GM10266 (cell line): ENCODE measurements around the gene LYRM4.

ENCODE experiments used
- DNase-seq: peaks from one replicate; pipeline ENCODE4 v3.0.0; 2012; ENCODE audit errors: extremely low spot score
- TF ChIP-seq, protein P1 (sequence below): IDR thresholded peaks from 2 replicates; pipeline ENCODE4 v1.5.1; 2012; ENCODE audit warnings: mild to moderate bottlenecking, low read depth; ENCODE audit not compliant: control insufficient read depth, insufficient read depth; ENCODE audit errors: missing control alignments

The LYRM4 gene

DNA sequence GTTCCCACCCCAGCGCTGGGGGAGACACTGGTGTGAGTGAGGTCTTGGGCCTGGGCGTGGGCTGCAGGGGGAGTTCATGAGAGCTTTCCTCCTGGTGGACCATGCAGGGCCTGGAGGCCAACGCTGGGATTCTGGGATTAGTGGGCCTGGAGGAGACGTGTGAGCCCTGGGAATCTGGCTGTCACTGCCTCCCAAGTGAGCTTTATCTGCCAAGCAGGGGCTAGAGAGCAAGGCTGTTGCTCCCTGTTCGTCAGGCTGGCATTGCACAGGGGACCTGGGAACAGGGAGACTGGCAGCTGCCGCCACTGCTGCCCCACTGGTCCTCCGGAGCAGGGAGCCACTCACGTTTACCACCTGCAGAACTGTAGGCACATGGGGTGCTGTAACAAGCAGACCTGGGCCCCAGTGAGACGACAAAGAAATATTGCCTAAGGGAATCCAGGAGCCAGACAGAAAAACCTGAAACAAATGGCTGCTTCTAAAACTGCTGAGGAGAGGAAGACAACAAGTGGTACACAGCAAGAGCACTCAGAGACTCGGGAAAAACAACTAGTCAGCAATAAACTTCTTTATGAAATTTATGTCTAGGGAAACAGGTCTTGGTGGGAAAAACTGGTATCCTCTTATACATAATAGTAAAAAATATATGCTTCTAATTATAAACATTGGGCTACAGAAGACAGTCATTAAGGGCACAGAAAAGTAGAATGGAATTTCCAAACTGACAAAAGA, 130.4 kb downstream of the LYRM4 start:
- no peak for DNase-seq
- TF ChIP-seq, protein P1, sequence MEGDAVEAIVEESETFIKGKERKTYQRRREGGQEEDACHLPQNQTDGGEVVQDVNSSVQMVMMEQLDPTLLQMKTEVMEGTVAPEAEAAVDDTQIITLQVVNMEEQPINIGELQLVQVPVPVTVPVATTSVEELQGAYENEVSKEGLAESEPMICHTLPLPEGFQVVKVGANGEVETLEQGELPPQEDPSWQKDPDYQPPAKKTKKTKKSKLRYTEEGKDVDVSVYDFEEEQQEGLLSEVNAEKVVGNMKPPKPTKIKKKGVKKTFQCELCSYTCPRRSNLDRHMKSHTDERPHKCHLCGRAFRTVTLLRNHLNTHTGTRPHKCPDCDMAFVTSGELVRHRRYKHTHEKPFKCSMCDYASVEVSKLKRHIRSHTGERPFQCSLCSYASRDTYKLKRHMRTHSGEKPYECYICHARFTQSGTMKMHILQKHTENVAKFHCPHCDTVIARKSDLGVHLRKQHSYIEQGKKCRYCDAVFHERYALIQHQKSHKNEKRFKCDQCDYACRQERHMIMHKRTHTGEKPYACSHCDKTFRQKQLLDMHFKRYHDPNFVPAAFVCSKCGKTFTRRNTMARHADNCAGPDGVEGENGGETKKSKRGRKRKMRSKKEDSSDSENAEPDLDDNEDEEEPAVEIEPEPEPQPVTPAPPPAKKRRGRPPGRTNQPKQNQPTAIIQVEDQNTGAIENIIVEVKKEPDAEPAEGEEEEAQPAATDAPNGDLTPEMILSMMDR = no peak

- TF ChIP-seq, protein P1 = no peak
- DNase-seq = no peak
Measured at GRCh38 chr6:5128351-5128750, 132.4 kb downstream of the LYRM4 start.

DNA sequence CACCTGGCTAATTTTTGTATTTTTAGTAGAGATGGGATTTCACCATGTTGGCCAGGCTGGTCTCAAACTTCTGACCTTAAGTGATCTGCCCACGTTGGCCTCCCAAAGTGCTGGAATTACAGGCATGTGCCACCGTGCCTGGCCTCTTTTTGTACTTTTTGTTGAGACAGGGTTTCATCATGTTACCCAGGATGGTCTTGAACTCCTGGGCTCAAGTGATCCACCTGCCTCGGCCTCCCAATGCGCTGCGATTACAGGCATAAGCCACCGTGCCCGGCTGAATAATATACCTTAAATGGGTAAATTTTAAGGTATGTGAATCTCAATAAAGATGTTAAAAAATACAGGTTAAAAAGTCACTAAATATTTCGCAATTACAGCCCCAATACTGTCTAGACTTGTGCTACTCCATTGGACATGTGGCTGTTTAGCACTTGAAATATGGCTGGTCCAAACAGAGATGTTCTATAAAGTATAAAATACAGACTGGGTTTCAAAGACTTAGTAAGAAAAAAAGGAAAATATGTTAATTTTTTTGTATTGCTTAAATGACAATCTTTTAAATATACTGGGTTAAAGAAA, 133.6 kb downstream of the LYRM4 start:
- TF ChIP-seq, protein P1 = no peak
- no peak for DNase-seq

GRCh38 chr6:5126214-5126613, 134.5 kb downstream of the LYRM4 start:
- TF ChIP-seq, protein P1 = no peak
- no peak for DNase-seq

GRCh38 chr6:5125152-5126006, 135.4 kb downstream of the LYRM4 start:
- no peak for DNase-seq
- TF ChIP-seq, protein P1 = no peak

DNA sequence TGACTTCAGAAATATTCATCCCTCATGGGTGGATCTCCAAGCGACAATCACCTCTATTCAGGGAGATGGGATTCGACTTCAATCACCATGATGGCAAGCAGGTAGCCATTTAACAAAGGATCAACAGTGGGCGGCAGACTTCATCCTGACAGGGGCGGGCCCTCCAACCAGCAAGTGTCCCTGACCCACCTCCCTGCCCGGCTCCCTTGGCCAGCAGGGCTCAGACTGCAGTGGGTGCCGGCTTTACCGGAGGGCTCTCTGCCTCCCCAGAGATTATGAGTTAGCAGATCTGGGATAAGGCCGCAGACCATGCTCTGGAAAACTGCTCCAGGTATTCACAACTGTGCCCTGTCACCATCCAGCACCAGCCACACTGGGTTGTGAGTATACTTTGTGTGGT, 136.2 kb downstream of the LYRM4 start:
- DNase-seq = no peak
- TF ChIP-seq, protein P1 = no peak
